HFFc6 (cell line): ENCODE data around the gene PPIL6. TPM values are rescaled to one million over a fixed set of nuclear protein-coding genes. Genes with fewer than 3 reads are reported as not detected.

Experiments used
- DNase-seq: peaks from one replicate; pipeline ENCODE4 v3.0.0-alpha.2; 2018
- H3K27ac Mint-ChIP-seq: 2 replicates; pipeline ENCODE4 v1.8.0; 2020; ENCODE audit warnings: mild to moderate bottlenecking, mixed read lengths
- H3K27me3 Mint-ChIP-seq: 2 replicates; pipeline ENCODE4 v1.8.0; 2021; ENCODE audit warnings: mild to moderate bottlenecking, moderate library complexity, mixed read lengths; ENCODE audit not compliant: insufficient read depth
- H3K36me3 Mint-ChIP-seq: 2 replicates; pipeline ENCODE4 v1.8.0; 2021; ENCODE audit warnings: low read depth, mixed read lengths
- H3K4me1 Mint-ChIP-seq: 2 replicates; pipeline ENCODE4 v1.8.0; 2020; ENCODE audit warnings: low read depth, mixed read lengths
- H3K4me3 Mint-ChIP-seq: 2 replicates; pipeline ENCODE4 v1.8.0; 2020; ENCODE audit warnings: mild to moderate bottlenecking, moderate library complexity, mixed read lengths
- H3K9me3 Mint-ChIP-seq: 2 replicates; pipeline ENCODE4 v1.8.0; 2020; ENCODE audit warnings: mild to moderate bottlenecking, mixed read lengths
- total RNA-seq, 6 experiments: library from RNA; stranded (reverse); fragmentation: NEBNext Ultra II Directional; extraction: Animal tissue kit (Norgen Biotek cat#: 25700); gene quantifications; 2 replicates in 1 of 6; 3 replicates in 5 of 6; pipeline ENCODE4 v1.2.3, GENCODE V29; 2021
- TF ChIP-seq, protein P1 (sequence below): fragments of 200-600 bp; sonication (generic); IDR thresholded peaks from 2 replicates; pipeline ENCODE4 v1.5.0; 2021; ENCODE audit warnings: antibody characterized with exemption, mild to moderate bottlenecking

PPIL6 gene
- total RNA-seq, 6 experiments from 2014 or later: 0.21 to 0.53 (median 0.43) TPM; not detected in 1

DNA sequence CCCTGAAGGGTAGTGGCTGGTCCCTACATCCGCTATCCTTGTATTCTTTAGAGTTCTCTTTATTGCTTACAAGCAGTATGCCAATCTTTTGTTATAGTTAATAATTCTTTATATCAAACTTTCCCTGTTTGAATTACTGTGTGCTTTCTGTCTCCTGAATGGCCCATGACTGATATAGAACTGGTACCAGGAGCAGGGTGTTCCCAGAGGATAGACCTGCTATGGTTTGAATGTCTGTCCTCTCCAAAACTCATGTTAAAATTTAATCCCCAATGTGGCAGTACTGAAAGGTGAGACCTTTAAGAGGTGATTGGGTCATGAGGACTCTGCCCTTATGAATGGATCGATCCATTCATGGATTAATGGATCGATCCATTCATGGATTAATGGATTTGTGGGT is 84.2 kb downstream of the PPIL6 start:
- no peak for DNase-seq
- Mint-ChIP-seq H3K27me3 (no peaks in the 10 kb centered on the region), H3K27ac (no peak overlapping the region), H3K9me3 (peaks cover 5% of the 10 kb centered on the region; the same call in 1 of the 2 replicates), H3K36me3 (peaks cover 67% of the 10 kb centered on the region), H3K4me3 (no peak overlapping the region), H3K4me1 (peaks cover 21% of the 10 kb centered on the region)
- TF ChIP-seq, protein P1, sequence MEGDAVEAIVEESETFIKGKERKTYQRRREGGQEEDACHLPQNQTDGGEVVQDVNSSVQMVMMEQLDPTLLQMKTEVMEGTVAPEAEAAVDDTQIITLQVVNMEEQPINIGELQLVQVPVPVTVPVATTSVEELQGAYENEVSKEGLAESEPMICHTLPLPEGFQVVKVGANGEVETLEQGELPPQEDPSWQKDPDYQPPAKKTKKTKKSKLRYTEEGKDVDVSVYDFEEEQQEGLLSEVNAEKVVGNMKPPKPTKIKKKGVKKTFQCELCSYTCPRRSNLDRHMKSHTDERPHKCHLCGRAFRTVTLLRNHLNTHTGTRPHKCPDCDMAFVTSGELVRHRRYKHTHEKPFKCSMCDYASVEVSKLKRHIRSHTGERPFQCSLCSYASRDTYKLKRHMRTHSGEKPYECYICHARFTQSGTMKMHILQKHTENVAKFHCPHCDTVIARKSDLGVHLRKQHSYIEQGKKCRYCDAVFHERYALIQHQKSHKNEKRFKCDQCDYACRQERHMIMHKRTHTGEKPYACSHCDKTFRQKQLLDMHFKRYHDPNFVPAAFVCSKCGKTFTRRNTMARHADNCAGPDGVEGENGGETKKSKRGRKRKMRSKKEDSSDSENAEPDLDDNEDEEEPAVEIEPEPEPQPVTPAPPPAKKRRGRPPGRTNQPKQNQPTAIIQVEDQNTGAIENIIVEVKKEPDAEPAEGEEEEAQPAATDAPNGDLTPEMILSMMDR: no peak

DNA sequence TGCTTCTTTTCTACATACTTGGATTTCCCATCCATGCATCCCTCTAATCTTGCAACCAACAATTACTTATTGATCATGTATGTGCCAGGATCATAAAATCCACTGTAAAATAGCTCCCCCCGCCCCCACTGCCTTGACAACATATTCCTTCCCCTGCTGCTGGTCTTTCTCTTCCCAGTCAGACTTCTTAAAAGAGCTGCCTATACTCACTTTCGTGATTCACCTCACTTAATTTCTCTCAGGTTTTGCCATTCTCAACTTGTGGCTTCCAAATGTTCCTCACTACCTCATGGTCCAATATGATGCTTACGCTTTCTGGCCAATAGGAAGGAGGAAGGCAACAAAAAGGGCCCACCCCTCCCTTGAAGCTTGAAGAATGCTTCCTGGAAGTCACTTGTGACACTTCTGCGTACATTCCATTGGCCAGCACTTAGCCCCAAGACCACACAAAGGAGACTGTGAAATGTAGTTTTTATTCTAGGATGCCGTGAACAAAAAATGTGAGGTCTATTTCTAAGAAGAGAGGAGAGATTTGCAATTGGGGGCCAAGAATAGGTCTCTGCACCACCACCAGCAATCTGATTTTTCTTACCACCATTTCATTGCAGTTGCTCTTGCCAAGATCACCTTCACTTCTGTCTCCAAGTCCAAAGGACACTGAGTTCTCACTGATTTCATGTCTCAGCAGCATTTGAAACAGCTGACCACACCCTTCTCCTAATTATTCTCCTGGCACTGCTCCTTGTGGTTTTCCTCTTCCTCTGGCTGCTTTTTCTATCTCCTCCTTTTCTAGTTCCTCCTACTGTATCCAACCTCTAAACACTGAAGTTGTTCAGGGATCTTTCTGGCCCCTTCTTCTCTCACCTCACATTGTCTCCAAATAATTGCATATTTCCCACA is 88.9 kb downstream of the PPIL6 start:
- Mint-ChIP-seq H3K4me1 (peaks cover 40% of the 10 kb centered on the region), H3K27me3 (no peaks in the 10 kb centered on the region; the same call in 1 of the 2 replicates)

DNA sequence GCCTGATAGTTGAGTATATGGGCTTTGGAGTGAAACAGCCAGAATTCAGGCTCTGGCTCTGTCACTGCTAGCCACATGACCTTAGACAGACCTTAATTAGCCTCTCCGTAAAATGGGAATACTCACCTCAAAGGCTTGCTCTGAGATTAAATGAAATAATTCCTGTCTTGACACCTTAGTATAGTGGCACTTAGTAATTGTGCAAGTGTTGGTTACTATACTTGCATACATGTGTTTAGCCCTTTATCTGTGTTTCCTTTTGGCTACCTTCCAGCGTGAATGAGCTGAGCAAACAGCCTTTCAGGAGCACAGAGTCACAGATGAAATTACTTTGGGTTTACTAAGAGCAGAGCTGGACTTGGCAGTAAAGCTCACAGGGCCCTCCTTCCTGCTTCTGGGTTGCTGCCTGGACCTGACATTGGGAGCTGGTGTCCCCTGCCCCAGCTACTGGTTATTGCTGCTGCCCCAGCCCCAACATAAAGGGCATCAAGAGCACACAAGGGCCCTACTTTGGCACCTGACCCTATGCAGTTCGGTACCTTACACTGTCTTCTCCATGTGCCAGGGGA is 90.9 kb downstream of the PPIL6 start:
- Mint-ChIP-seq H3K36me3 (peaks cover 20% of the 10 kb centered on the region; the same call in 1 of the 2 replicates), H3K27me3 (no peaks in the 10 kb centered on the region; the same call in 1 of the 2 replicates), H3K4me1 (peaks cover 40% of the 10 kb centered on the region), H3K4me3 (no peak overlapping the region), H3K27ac (no peak overlapping the region), H3K9me3 (no peaks in the 10 kb centered on the region)
- TF ChIP-seq, protein P1: no peak
- DNase-seq: peak; percentile 68

More for the DNA sequence above, 88.9 kb downstream of the PPIL6 start:
- Mint-ChIP-seq H3K27ac (no peak overlapping the region; the same call in 1 of the 2 replicates), H3K4me3 (no peak overlapping the region), H3K36me3 (peaks cover 25% of the 10 kb centered on the region), H3K9me3 (peaks cover 3% of the 10 kb centered on the region; the same call in 1 of the 2 replicates)
- TF ChIP-seq, protein P1: no peak
- no peak for DNase-seq

DNA sequence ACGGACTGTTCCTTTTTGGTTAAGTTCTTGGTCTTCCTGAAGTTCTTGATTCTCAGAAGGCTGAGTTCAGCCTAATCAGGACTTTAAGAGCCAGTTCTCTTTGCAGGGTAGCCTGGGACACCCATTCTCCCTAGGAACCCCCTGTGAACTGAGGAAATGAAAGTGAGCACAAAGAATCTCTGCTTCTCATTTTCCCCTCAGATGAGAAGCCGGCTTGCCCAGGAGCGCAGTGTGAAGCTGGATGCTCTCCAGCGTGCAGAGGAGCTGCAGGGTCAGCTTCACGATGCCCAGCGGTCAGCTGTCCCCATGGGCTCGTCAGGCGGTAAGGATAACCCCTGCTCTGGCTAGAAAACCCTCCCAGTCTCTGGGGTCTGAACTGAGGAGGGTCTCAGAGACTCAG is 92.2 kb downstream of the PPIL6 start:
- TF ChIP-seq, protein P1: no peak
- H3K27me3 Mint-ChIP-seq: no peaks in the 10 kb centered on the region; the same call in 1 of the 2 replicates
- no peak overlapping the region for H3K27ac Mint-ChIP-seq
- H3K4me1 Mint-ChIP-seq: peaks cover 39% of the 10 kb centered on the region
- DNase-seq: no peak
- no peaks in the 10 kb centered on the region for H3K9me3 Mint-ChIP-seq
- H3K4me3 Mint-ChIP-seq: no peak overlapping the region
- peaks cover 17% of the 10 kb centered on the region; the same call in 1 of the 2 replicates for H3K36me3 Mint-ChIP-seq

DNA sequence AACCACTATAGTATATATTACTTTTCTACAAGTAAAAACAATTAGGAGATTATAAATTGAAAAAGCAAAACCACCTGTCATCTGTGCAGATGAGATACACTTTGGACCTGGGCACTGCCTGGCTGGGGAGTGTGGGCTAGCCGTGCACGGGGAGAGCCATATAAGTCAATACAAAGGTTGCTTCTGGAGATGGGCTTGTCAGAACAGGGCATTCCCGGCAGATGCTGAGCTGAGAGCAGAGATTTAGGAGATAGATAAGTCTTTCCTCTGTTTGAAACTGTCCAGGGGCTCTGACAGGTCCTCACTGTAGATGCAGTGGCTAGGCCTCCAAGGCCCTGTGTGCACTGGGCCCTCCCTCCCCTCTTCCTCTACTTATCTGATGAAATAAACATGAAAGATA is 92.6 kb downstream of the PPIL6 start:
- Mint-ChIP-seq H3K4me3 (no peak overlapping the region), H3K9me3 (no peaks in the 10 kb centered on the region), H3K27ac (no peak overlapping the region), H3K36me3 (peaks cover 12% of the 10 kb centered on the region; the same call in 1 of the 2 replicates), H3K4me1 (peaks cover 35% of the 10 kb centered on the region), H3K27me3 (no peaks in the 10 kb centered on the region; the same call in 1 of the 2 replicates)
- TF ChIP-seq, protein P1: no peak
- DNase-seq: no peak
